ENCODE measurements around the gene GALNT17. TPM values are rescaled to one million over a fixed set of nuclear protein-coding genes. Genes with fewer than 3 reads are reported as not detected.

The GALNT17 gene
- polyA plus RNA-seq, 1 donor from 2014 or later = 15.7 TPM

DNA sequence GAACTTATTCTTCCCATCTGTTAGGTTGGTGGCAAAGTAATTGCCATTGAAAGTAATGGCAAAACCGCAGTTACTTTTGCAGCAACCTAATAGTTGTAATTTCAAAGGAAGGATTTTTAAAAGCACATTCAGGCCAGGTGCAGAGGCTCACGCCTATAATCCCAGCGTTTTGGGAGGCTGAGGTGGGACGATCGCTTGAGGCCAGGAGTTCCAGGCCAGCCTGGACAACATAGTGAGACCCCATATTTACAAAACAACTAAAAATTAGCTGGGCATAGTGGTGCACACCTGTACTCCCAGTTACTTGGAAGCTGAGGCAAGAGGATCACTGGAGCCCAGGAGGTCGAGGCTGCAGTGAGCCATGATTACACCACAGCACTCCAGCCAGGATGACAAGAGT lies 374.9 kb downstream of the GALNT17 start:
- Histone ChIP-seq H4K20me1 (ENCODE audit: insufficient read depth) (no peaks in the 10 kb centered on the region), H3K4me3 (ENCODE audit: low read length) (no peak overlapping the region), H3K27me3 (ENCODE audit: insufficient read depth, low read depth, low read length) (no peaks in the 10 kb centered on the region), H3K9ac (ENCODE audit: low read length) (no peak overlapping the region), H3K36me3 (ENCODE audit: insufficient read depth, low read length) (no peaks in the 10 kb centered on the region), H3K4me2 (ENCODE audit: low read length) (no peak overlapping the region), H3F3A (ENCODE audit: insufficient read depth, low read length, poor library complexity, severe bottlenecking) (no peaks in the 10 kb centered on the region), H3K27ac (ENCODE audit: low read length) (no peak overlapping the region), H2AFZ (ENCODE audit: low read depth, low read length) (no peak overlapping the region), H3K79me2 (replicated peaks; ENCODE audit: insufficient read depth, low read length) (no peaks in the 10 kb centered on the region), H3K9me2 (ENCODE audit: insufficient read depth, low read length) (no peaks in the 10 kb centered on the region), H3K9me3 (ENCODE audit: low read length) (no peaks in the 10 kb centered on the region)
- TF ChIP-seq EP300 (conservative IDR thresholded peaks at IDR 0.05; ENCODE audit: poor library complexity, severe bottlenecking) (no peak), SMC3 (conservative IDR thresholded peaks at IDR 0.05; ENCODE audit: poor library complexity) (no peak), POLR2AphosphoS5 (IDR thresholded peaks at IDR 0.05) (no peak), CTCF (IDR thresholded peaks at IDR 0.05; ENCODE audit: poor library complexity, severe bottlenecking) (no peak), RAD21 (conservative IDR thresholded peaks at IDR 0.05) (no peak), MXI1 (conservative IDR thresholded peaks at IDR 0.05; ENCODE audit: poor library complexity, severe bottlenecking) (no peak), TAF1 (IDR thresholded peaks at IDR 0.05; ENCODE audit: low read depth) (no peak), EZH2 (IDR thresholded peaks at IDR 0.05; ENCODE audit: borderline replicate concordance, insufficient read depth, low read length, poor library complexity, severe bottlenecking) (no peak)
- TF ChIP-seq, protein P1, sequence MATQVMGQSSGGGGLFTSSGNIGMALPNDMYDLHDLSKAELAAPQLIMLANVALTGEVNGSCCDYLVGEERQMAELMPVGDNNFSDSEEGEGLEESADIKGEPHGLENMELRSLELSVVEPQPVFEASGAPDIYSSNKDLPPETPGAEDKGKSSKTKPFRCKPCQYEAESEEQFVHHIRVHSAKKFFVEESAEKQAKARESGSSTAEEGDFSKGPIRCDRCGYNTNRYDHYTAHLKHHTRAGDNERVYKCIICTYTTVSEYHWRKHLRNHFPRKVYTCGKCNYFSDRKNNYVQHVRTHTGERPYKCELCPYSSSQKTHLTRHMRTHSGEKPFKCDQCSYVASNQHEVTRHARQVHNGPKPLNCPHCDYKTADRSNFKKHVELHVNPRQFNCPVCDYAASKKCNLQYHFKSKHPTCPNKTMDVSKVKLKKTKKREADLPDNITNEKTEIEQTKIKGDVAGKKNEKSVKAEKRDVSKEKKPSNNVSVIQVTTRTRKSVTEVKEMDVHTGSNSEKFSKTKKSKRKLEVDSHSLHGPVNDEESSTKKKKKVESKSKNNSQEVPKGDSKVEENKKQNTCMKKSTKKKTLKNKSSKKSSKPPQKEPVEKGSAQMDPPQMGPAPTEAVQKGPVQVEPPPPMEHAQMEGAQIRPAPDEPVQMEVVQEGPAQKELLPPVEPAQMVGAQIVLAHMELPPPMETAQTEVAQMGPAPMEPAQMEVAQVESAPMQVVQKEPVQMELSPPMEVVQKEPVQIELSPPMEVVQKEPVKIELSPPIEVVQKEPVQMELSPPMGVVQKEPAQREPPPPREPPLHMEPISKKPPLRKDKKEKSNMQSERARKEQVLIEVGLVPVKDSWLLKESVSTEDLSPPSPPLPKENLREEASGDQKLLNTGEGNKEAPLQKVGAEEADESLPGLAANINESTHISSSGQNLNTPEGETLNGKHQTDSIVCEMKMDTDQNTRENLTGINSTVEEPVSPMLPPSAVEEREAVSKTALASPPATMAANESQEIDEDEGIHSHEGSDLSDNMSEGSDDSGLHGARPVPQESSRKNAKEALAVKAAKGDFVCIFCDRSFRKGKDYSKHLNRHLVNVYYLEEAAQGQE (IDR thresholded peaks at IDR 0.05; ENCODE audit: borderline replicate concordance) = no peak

DNA sequence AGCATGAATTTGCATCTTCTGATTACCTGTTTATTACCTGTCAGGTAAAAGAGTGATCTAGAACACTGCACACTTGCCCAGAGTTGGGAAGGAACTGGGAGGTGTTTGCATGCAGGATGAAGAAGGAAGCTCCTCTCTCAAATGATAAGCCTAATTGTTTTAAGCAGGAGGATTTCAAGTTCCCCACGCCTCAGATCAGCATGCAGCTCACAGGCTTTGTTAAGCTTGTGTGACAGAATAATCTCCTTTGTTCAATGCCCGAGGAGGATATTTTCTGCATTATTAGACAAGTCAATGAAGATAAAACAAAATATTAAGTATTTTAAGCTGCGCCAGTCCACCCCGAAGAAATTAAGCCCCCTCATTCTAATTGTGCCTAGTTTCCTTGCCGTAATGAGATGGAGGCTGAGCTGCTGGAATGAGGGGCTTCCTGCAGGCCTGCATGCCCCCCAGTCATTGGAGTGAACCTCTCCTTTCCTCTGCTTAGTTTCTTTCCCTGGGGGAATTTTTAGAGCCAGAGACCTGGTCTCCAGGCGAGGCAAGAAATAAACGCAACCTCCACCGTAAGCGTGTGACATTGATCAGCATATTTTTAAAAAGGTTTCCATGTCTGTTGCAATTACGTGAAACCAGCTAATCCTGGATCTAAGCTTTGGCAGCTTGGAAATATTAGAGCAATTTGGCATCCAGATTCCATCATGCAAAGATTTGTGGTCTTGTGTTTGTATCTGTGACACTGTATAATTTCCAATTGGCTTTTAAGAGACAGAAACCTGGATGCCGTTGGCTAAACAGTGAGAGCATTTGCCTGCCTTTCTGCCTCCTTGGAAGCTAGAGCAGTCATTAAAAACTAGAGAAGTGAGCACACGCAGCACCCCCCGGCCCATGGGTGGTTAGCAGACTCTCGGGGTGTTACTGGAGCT lies 376.0 kb downstream of the GALNT17 start:
- no peaks in the 10 kb centered on the region for H3K9me2 ChIP-seq (ENCODE audit: insufficient read depth, low read length)
- H3F3A ChIP-seq (ENCODE audit: insufficient read depth, low read length, poor library complexity, severe bottlenecking) = no peaks in the 10 kb centered on the region
- no peak overlapping the region for H3K4me2 ChIP-seq (ENCODE audit: low read length)
- peak overlapping the region; percentile 50 for H3K9ac ChIP-seq (ENCODE audit: low read length)
- H3K36me3 ChIP-seq (ENCODE audit: insufficient read depth, low read length) = no peaks in the 10 kb centered on the region
- no peaks in the 10 kb centered on the region for H3K27me3 ChIP-seq (ENCODE audit: insufficient read depth, low read depth, low read length)
- TF ChIP-seq RAD21 (conservative IDR thresholded peaks at IDR 0.05) = peak; percentile 8
- no peak for TF ChIP-seq EP300 (conservative IDR thresholded peaks at IDR 0.05; ENCODE audit: poor library complexity, severe bottlenecking)
- no peaks in the 10 kb centered on the region for H3K9me3 ChIP-seq (ENCODE audit: low read length)
- peak overlapping the region; percentile 53 for H2AFZ ChIP-seq (ENCODE audit: low read depth, low read length)
- H3K4me3 ChIP-seq (ENCODE audit: low read length) = peak overlapping the region; percentile 4
- H3K79me2 ChIP-seq (replicated peaks; ENCODE audit: insufficient read depth, low read length) = no peaks in the 10 kb centered on the region
- H3K27ac ChIP-seq (ENCODE audit: low read length) = peak overlapping the region; percentile 70
- H4K20me1 ChIP-seq (ENCODE audit: insufficient read depth) = no peaks in the 10 kb centered on the region

All from neural cell (in vitro differentiated cells).